GM23338 (cell line): ENCODE data around the gene TLCD3B. TPM values are rescaled to one million over a fixed set of nuclear protein-coding genes. Genes with fewer than 3 reads are reported as not detected.

Source experiments
- ATAC-seq: fragments of 200-7000 bp; cut with Tn5 transposase; 3 replicates; pipeline ENCODE4 v1.9.1; 2020
- DNase-seq: peaks from one replicate; pipeline ENCODE4 v3.0.0-alpha.2; 2015; ENCODE audit warnings: low spot score
- H2AFZ ChIP-seq: fragments of 200-600 bp; sonication (generic); 2 replicates; pipeline ENCODE4 v1.8.0; 2016; ENCODE audit warnings: antibody characterized with exemption, mild to moderate bottlenecking, moderate library complexity
- H3F3A ChIP-seq: fragments of 200-600 bp; sonication (generic); replicated peaks from 2 replicates; pipeline ENCODE4 v1.8.0; 2017; ENCODE audit warnings: antibody characterized with exemption, mixed run types, low read depth
- H3K27ac ChIP-seq: fragments of 200-600 bp; sonication (generic); 2 replicates; pipeline ENCODE4 v1.6.1; 2016; ENCODE audit warnings: low read depth
- H3K27me3 ChIP-seq: fragments of 200-600 bp; sonication (generic); 2 replicates; pipeline ENCODE4 v1.8.0; 2016; ENCODE audit warnings: mild to moderate bottlenecking, mixed run types, moderate library complexity; ENCODE audit not compliant: insufficient read depth
- H3K36me3 ChIP-seq: fragments of 200-600 bp; sonication (generic); 2 replicates; pipeline ENCODE4 v1.8.0; 2016; ENCODE audit warnings: mild to moderate bottlenecking; ENCODE audit not compliant: insufficient read depth
- H3K4me1 ChIP-seq: fragments of 200-600 bp; sonication (generic); 2 replicates; pipeline ENCODE4 v1.8.0; 2016; ENCODE audit warnings: mild to moderate bottlenecking, moderate library complexity; ENCODE audit not compliant: insufficient read depth
- H3K4me2 ChIP-seq: fragments of 200-600 bp; sonication (generic); 2 replicates; pipeline ENCODE4 v1.7.1; 2017; ENCODE audit warnings: mixed run types
- H3K4me3 ChIP-seq: fragments of 200-600 bp; sonication (generic); 2 replicates; pipeline ENCODE4 v1.6.1; 2016; ENCODE audit warnings: mixed run types
- H3K79me2 ChIP-seq: fragments of 200-600 bp; sonication (generic); replicated peaks from 2 replicates; pipeline ENCODE4 v1.8.0; 2017; ENCODE audit warnings: mild to moderate bottlenecking; ENCODE audit not compliant: insufficient read depth
- H3K9me2 ChIP-seq: fragments of 200-600 bp; sonication (generic); 2 replicates; pipeline ENCODE4 v1.8.0; 2017; ENCODE audit not compliant: insufficient read depth
- H4K20me1 ChIP-seq: fragments of 200-600 bp; sonication (generic); replicated peaks from 2 replicates; pipeline ENCODE4 v1.8.0; 2017; ENCODE audit warnings: mild to moderate bottlenecking; ENCODE audit not compliant: insufficient read depth
- H3K27ac Mint-ChIP-seq: 2 replicates; pipeline ENCODE4 v1.8.0; 2020; ENCODE audit warnings: inconsistent platforms, mild to moderate bottlenecking, moderate library complexity, mixed read lengths
- H3K27me3 Mint-ChIP-seq: 3 replicates; pipeline ENCODE4 v1.8.0; 2022; ENCODE audit warnings: low read depth, mild to moderate bottlenecking, moderate library complexity, mixed read lengths, inconsistent platforms; ENCODE audit not compliant: insufficient read depth, poor library complexity
- H3K36me3 Mint-ChIP-seq: 3 replicates; pipeline ENCODE4 v1.8.0; 2021; ENCODE audit warnings: low read depth, mild to moderate bottlenecking, inconsistent platforms, moderate library complexity, mixed read lengths
- H3K4me1 Mint-ChIP-seq: 3 replicates; pipeline ENCODE4 v1.8.0; 2020; ENCODE audit warnings: mild to moderate bottlenecking, inconsistent platforms, mixed read lengths
- H3K4me3 Mint-ChIP-seq: 3 replicates; pipeline ENCODE4 v1.8.0; 2021; ENCODE audit warnings: moderate library complexity, mild to moderate bottlenecking, inconsistent platforms, mixed read lengths
- H3K9me3 Mint-ChIP-seq: 3 replicates; pipeline ENCODE4 v1.8.0; 2020; ENCODE audit warnings: moderate library complexity, mild to moderate bottlenecking, inconsistent platforms, mixed read lengths
- CREB1 ChIP-seq: fragments of 250-450 bp; sonication (Bioruptor Pico); IDR thresholded peaks from 2 replicates; pipeline ENCODE4 v1.5.0; 2020; ENCODE audit warnings: low read depth, mild to moderate bottlenecking, moderate library complexity
- EZH2 ChIP-seq: fragments of 200-600 bp; sonication (generic); IDR thresholded peaks from one replicate; pipeline ENCODE4 v1.8.0; 2017; ENCODE audit warnings: antibody characterized with exemption, mild to moderate bottlenecking, low read depth; ENCODE audit not compliant: unreplicated experiment
- EZH2phosphoT487 ChIP-seq: fragments of 200-600 bp; sonication (generic); IDR thresholded peaks from one replicate; pipeline ENCODE4 v1.8.1; 2018; ENCODE audit warnings: antibody characterized with exemption; ENCODE audit not compliant: unreplicated experiment
- JUNB ChIP-seq: IDR thresholded peaks from one replicate; pipeline ENCODE4 v1.6.1; 2016; ENCODE audit warnings: antibody characterized with exemption; ENCODE audit not compliant: unreplicated experiment
- NANOG ChIP-seq: IDR thresholded peaks from 2 replicates; pipeline ENCODE4 v1.6.1; 2016; ENCODE audit warnings: antibody characterized with exemption, borderline replicate concordance
- POLR2AphosphoS5 ChIP-seq: IDR thresholded peaks from 2 replicates; pipeline ENCODE4 v1.6.1; 2016; ENCODE audit warnings: antibody characterized with exemption, low read depth
- STAT1 ChIP-seq: IDR thresholded peaks from one replicate; pipeline ENCODE4 v1.6.1; 2016; ENCODE audit warnings: antibody characterized with exemption; ENCODE audit not compliant: unreplicated experiment
- ZNF114 ChIP-seq: fragments of 250-450 bp; sonication (Bioruptor Pico); IDR thresholded peaks from 2 replicates; pipeline ENCODE4 v1.5.0; 2020; ENCODE audit warnings: mild to moderate bottlenecking, moderate library complexity
- ZNF331 ChIP-seq: fragments of 250-450 bp; sonication (Bioruptor Pico); IDR thresholded peaks from 2 replicates; pipeline ENCODE4 v1.5.0; 2020; ENCODE audit warnings: low read depth, mild to moderate bottlenecking, moderate library complexity
- polyA plus RNA-seq: library from polyadenylated mRNA; unstranded; fragments of >200 nt; fragmentation: Nextera tagmentation; extraction: Ambion mirVana; gene quantifications from 2 replicates; pipeline ENCODE4 v1.2.1, GENCODE V29; 2016
- total RNA-seq: library from RNA; depleted of rRNA; stranded (reverse); fragments of >200 nt; shearing (Covaris generic); gene quantifications from 2 replicates; pipeline ENCODE4 v1.2.3, GENCODE V29; 2014
- TF ChIP-seq, protein P1 (sequence below): fragments of 250-450 bp; sonication (Bioruptor Pico); IDR thresholded peaks from 2 replicates; pipeline ENCODE4 v1.5.0; 2020; ENCODE audit warnings: mild to moderate bottlenecking, moderate library complexity
- TF ChIP-seq, protein P2 (sequence below), 2 experiments: fragments of 200-600 bp in 1 of 2; sonication (generic) in 1 of 2; conservative IDR thresholded peaks; 2 replicates each; pipeline versions ENCODE4 v1.5.1 to v1.6.1; 2016 to 2017; ENCODE audit warnings: antibody characterized with exemption in 2 of 2, low read depth in 2 of 2, mild to moderate bottlenecking in 2 of 2, moderate library complexity in 1 of 2
- TF ChIP-seq, protein P3 (sequence below): IDR thresholded peaks from one replicate; pipeline ENCODE4 v1.6.1; 2018; ENCODE audit warnings: antibody characterized with exemption; ENCODE audit not compliant: unreplicated experiment
- TF ChIP-seq, protein P4 (sequence below): IDR thresholded peaks from 2 replicates; pipeline ENCODE4 v1.6.1; 2016; ENCODE audit warnings: antibody characterized with exemption

Gene TLCD3B
- total and polyA plus RNA-seq, 2 experiments from 2014 or later, result 14.2 to 37.4 TPM

DNA sequence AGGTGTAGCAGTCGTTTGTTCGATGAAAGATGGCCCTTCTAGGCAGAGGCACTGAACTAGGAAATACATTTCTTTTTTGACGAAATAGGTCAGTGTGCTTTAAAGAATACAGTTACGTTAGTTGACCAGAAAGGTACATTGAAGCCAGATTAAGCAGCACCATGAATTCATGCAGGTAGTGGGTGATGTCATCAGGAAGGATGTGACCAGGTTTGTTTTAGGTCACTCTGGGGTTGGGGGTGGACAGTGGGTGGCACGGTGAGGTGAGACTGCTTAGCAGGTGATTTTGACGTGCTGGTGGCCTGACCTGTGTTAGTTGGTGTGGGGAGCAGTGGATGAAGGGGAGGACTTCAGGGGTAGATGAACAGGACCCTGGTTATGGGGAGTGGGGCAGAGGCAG is 31.5 kb downstream of the TLCD3B start:
- Histone ChIP-seq H3K4me2 (no peak overlapping the region), H3K4me1 (peaks cover 28% of the 10 kb centered on the region), H3K4me3 (no peak overlapping the region), H3F3A (peaks cover 17% of the 10 kb centered on the region), H3K36me3 (peaks cover 5% of the 10 kb centered on the region; the same call in 1 of the 2 replicates), H3K27me3 (no peaks in the 10 kb centered on the region), H3K9me2 (no peaks in the 10 kb centered on the region), H3K27ac (no peak overlapping the region), H2AFZ (no peak overlapping the region), H3K79me2 (peaks cover 7% of the 10 kb centered on the region; the same call in 1 of the 2 replicates), H4K20me1 (peaks cover 10% of the 10 kb centered on the region; the same call in 1 of the 2 replicates)
- Mint-ChIP-seq H3K27me3 (peaks cover 22% of the 10 kb centered on the region), H3K27ac (no peak overlapping the region), H3K36me3 (peaks cover 33% of the 10 kb centered on the region), H3K9me3 (peaks cover 2% of the 10 kb centered on the region; the same call in 2 of the 3 replicates), H3K4me3 (no peak overlapping the region; the same call in 2 of the 3 replicates), H3K4me1 (peaks cover 47% of the 10 kb centered on the region)
- ATAC-seq (no peak), DNase-seq (no peak)
- no peak for TF ChIP-seq NANOG
- no peak for TF ChIP-seq POLR2AphosphoS5
- TF ChIP-seq STAT1, result no peak
- TF ChIP-seq ZNF331, result no peak
- TF ChIP-seq CREB1 (CRISPR knock-in tag), result no peak
- TF ChIP-seq, protein P1, sequence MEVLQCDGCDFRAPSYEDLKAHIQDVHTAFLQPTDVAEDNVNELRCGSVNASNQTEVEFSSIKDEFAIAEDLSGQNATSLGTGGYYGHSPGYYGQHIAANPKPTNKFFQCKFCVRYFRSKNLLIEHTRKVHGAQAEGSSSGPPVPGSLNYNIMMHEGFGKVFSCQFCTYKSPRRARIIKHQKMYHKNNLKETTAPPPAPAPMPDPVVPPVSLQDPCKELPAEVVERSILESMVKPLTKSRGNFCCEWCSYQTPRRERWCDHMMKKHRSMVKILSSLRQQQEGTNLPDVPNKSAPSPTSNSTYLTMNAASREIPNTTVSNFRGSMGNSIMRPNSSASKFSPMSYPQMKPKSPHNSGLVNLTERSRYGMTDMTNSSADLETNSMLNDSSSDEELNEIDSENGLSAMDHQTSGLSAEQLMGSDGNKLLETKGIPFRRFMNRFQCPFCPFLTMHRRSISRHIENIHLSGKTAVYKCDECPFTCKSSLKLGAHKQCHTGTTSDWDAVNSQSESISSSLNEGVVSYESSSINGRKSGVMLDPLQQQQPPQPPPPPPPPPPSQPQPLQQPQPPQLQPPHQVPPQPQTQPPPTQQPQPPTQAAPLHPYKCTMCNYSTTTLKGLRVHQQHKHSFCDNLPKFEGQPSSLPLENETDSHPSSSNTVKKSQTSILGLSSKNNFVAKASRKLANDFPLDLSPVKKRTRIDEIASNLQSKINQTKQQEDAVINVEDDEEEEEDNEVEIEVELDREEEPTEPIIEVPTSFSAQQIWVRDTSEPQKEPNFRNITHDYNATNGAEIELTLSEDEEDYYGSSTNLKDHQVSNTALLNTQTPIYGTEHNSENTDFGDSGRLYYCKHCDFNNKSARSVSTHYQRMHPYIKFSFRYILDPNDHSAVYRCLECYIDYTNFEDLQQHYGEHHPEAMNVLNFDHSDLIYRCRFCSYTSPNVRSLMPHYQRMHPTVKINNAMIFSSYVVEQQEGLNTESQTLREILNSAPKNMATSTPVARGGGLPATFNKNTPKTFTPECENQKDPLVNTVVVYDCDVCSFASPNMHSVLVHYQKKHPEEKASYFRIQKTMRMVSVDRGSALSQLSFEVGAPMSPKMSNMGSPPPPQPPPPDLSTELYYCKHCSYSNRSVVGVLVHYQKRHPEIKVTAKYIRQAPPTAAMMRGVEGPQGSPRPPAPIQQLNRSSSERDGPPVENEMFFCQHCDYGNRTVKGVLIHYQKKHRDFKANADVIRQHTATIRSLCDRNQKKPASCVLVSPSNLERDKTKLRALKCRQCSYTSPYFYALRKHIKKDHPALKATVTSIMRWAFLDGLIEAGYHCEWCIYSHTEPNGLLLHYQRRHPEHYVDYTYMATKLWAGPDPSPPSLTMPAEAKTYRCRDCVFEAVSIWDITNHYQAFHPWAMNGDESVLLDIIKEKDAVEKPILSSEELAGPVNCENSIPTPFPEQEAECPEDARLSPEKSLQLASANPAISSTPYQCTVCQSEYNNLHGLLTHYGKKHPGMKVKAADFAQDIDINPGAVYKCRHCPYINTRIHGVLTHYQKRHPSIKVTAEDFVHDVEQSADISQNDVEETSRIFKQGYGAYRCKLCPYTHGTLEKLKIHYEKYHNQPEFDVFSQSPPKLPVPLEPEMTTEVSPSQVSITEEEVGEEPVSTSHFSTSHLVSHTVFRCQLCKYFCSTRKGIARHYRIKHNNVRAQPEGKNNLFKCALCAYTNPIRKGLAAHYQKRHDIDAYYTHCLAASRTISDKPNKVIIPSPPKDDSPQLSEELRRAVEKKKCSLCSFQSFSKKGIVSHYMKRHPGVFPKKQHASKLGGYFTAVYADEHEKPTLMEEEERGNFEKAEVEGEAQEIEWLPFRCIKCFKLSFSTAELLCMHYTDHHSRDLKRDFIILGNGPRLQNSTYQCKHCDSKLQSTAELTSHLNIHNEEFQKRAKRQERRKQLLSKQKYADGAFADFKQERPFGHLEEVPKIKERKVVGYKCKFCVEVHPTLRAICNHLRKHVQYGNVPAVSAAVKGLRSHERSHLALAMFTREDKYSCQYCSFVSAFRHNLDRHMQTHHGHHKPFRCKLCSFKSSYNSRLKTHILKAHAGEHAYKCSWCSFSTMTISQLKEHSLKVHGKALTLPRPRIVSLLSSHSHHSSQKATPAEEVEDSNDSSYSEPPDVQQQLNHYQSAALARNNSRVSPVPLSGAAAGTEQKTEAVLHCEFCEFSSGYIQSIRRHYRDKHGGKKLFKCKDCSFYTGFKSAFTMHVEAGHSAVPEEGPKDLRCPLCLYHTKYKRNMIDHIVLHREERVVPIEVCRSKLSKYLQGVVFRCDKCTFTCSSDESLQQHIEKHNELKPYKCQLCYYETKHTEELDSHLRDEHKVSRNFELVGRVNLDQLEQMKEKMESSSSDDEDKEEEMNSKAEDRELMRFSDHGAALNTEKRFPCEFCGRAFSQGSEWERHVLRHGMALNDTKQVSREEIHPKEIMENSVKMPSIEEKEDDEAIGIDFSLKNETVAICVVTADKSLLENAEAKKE (CRISPR knock-in tag), result no peak
- TF ChIP-seq, protein P2, sequence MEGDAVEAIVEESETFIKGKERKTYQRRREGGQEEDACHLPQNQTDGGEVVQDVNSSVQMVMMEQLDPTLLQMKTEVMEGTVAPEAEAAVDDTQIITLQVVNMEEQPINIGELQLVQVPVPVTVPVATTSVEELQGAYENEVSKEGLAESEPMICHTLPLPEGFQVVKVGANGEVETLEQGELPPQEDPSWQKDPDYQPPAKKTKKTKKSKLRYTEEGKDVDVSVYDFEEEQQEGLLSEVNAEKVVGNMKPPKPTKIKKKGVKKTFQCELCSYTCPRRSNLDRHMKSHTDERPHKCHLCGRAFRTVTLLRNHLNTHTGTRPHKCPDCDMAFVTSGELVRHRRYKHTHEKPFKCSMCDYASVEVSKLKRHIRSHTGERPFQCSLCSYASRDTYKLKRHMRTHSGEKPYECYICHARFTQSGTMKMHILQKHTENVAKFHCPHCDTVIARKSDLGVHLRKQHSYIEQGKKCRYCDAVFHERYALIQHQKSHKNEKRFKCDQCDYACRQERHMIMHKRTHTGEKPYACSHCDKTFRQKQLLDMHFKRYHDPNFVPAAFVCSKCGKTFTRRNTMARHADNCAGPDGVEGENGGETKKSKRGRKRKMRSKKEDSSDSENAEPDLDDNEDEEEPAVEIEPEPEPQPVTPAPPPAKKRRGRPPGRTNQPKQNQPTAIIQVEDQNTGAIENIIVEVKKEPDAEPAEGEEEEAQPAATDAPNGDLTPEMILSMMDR (conservative IDR thresholded peaks at IDR 0.05; ENCODE audit: low read depth in 2 of 2), result no peak
- TF ChIP-seq, protein P3, sequence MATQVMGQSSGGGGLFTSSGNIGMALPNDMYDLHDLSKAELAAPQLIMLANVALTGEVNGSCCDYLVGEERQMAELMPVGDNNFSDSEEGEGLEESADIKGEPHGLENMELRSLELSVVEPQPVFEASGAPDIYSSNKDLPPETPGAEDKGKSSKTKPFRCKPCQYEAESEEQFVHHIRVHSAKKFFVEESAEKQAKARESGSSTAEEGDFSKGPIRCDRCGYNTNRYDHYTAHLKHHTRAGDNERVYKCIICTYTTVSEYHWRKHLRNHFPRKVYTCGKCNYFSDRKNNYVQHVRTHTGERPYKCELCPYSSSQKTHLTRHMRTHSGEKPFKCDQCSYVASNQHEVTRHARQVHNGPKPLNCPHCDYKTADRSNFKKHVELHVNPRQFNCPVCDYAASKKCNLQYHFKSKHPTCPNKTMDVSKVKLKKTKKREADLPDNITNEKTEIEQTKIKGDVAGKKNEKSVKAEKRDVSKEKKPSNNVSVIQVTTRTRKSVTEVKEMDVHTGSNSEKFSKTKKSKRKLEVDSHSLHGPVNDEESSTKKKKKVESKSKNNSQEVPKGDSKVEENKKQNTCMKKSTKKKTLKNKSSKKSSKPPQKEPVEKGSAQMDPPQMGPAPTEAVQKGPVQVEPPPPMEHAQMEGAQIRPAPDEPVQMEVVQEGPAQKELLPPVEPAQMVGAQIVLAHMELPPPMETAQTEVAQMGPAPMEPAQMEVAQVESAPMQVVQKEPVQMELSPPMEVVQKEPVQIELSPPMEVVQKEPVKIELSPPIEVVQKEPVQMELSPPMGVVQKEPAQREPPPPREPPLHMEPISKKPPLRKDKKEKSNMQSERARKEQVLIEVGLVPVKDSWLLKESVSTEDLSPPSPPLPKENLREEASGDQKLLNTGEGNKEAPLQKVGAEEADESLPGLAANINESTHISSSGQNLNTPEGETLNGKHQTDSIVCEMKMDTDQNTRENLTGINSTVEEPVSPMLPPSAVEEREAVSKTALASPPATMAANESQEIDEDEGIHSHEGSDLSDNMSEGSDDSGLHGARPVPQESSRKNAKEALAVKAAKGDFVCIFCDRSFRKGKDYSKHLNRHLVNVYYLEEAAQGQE, result no peak
- TF ChIP-seq JUNB, result no peak
- TF ChIP-seq EZH2, result no peak
- TF ChIP-seq, protein P4, sequence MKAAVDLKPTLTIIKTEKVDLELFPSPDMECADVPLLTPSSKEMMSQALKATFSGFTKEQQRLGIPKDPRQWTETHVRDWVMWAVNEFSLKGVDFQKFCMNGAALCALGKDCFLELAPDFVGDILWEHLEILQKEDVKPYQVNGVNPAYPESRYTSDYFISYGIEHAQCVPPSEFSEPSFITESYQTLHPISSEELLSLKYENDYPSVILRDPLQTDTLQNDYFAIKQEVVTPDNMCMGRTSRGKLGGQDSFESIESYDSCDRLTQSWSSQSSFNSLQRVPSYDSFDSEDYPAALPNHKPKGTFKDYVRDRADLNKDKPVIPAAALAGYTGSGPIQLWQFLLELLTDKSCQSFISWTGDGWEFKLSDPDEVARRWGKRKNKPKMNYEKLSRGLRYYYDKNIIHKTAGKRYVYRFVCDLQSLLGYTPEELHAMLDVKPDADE, result no peak
- no peak for TF ChIP-seq EZH2phosphoT487
- no peak for TF ChIP-seq ZNF114 (CRISPR knock-in tag)
